MM.1S (cell line): Measurements from ENCODE around the gene KRT31.

Experiments used
- CTCF ChIP-seq: fragments of 300-600 bp; sonication (generic); IDR thresholded peaks from 2 replicates; pipeline ENCODE4 v1.5.1; 2016; ENCODE audit warnings: antibody characterized with exemption, low read length, mixed read lengths
- EZH2phosphoT487 ChIP-seq: fragments of 300-600 bp; sonication (generic); IDR thresholded peaks from 2 replicates; pipeline ENCODE4 v1.6.1; 2018; ENCODE audit warnings: antibody characterized with exemption, low read length

DNA sequence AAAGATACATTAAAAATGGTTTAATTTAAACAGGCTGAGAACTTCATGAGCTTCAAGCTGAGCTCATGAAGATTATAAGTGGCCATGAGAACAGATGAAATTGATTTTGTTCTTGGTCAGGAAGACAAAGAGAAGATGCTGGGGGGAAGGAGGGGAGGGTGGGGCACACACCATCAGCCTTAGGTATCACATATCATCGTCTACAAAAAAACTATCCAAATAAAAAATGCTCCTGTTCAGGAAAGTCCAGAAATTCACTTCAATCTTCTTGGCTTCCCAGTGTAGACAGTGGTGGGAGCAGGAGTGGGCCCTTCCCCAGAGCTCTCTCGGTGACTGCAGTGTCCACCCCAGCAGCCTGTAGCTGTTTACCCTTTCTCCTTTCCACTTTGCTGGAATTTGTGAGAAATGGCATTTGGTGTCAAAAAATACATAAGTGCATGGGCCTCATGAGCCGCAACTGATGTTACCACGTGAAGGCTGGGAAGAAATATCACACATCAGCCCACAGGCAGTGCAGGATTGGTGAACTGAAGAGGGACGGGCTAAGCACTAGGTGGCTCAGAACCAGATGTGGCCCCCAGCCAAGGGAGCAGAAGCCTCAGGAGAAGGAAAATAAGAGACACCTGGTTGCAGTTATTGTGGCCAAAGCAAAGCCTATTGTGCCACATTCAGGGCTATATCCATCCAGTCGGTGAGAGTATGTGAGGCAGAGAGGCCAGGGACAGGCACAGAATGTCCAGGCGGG is 20.9 kb upstream of the KRT31 start:
- TF ChIP-seq CTCF (no peak), EZH2phosphoT487 (no peak)
